SU-DHL-6 (cell line): Measurements from ENCODE around the gene GMDS.

ENCODE experiments used
- EZH2phosphoT487 ChIP-seq: fragments of 200-600 bp; sonication (generic), shearing (Covaris generic); conservative IDR thresholded peaks from 2 replicates; pipeline ENCODE4 v1.6.1; 2018; ENCODE audit warnings: mild to moderate bottlenecking, antibody characterized with exemption, low read length, moderate library complexity, mixed read lengths
- TF ChIP-seq, protein P1 (sequence below): fragments of 200-600 bp; sonication (generic); IDR thresholded peaks from one replicate; pipeline ENCODE4 v1.5.1; 2017; ENCODE audit warnings: antibody characterized with exemption, mild to moderate bottlenecking, low read length, moderate library complexity; ENCODE audit not compliant: insufficient read depth, poor library complexity, severe bottlenecking

DNA sequence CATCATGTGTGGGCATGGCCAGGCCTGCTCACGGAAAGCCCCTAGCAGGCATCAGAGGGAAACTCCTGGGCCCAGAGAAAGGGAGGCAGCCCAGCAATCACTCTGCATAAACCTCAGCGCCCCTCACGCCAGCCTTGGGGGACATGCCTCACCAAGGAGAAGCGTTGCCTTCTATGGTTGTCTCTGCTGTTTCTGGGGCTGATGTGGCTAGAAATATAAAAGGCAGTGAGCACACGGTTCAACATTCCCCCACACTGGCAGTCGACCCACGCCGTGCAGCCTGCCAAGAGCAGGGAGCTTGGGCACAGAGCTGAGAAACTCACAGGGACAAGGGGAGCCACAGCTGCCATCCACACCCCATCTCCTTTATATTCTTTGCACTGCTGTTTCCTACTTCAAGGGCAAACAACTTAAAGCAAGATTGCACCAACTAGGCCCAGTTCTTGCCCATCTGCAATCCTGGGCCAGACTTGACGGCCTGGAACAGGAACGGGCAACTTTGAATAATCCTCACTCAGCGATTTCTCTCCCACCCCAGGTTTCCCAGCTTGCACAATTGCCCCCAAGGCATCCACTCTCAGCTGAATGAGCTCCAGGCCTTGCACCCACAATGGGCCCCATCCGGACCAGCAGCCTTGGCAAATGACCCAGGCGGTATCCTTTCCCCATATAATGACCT is 671.2 kb downstream of the GMDS start:
- TF ChIP-seq, protein P1, sequence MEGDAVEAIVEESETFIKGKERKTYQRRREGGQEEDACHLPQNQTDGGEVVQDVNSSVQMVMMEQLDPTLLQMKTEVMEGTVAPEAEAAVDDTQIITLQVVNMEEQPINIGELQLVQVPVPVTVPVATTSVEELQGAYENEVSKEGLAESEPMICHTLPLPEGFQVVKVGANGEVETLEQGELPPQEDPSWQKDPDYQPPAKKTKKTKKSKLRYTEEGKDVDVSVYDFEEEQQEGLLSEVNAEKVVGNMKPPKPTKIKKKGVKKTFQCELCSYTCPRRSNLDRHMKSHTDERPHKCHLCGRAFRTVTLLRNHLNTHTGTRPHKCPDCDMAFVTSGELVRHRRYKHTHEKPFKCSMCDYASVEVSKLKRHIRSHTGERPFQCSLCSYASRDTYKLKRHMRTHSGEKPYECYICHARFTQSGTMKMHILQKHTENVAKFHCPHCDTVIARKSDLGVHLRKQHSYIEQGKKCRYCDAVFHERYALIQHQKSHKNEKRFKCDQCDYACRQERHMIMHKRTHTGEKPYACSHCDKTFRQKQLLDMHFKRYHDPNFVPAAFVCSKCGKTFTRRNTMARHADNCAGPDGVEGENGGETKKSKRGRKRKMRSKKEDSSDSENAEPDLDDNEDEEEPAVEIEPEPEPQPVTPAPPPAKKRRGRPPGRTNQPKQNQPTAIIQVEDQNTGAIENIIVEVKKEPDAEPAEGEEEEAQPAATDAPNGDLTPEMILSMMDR: no peak
- no peak for TF ChIP-seq EZH2phosphoT487
